ENCODE data around the gene ANK2. TPM values are rescaled to one million over a fixed set of nuclear protein-coding genes. Genes with fewer than 3 reads are reported as not detected.

ANK2 gene
- total RNA-seq, 1 donor = under 0.01 TPM

DNA sequence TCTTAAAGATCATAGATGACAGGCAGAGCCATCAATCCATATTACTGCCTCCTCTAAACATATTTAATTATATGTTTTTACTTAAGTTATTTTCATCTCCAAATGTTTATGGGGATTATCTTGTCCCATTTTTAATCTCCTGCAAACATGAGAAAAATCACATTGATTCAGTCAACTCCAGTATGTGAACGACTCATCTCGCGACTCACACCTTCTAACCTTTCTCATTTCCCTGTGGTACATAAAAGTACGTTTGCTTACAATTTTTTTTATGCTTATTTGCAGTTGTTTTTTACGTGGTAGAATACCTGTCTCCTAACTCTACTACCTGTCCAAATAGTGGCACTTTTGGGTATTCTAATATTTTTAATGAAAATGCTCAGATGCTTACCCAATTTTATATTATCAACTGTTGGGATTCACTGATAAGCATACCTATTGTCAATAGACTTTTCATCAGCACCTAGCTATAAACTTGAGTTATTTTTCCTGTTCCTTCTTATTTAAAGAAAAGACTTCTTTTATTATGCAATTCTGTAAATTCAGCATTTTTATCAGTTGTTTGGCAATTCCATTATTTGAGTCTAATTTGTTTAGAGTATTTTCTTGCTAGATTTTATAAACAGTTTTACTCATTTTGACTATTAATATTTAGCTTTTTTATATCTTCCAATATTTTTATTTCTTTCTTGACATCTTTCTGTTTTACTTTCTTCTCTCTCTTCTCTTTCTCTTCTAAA lies 276.6 kb downstream of the ANK2 start:
- DNase-seq (ENCODE audit: low read depth in 2 of 3, low spot score in 2 of 3) = no peak

DNA sequence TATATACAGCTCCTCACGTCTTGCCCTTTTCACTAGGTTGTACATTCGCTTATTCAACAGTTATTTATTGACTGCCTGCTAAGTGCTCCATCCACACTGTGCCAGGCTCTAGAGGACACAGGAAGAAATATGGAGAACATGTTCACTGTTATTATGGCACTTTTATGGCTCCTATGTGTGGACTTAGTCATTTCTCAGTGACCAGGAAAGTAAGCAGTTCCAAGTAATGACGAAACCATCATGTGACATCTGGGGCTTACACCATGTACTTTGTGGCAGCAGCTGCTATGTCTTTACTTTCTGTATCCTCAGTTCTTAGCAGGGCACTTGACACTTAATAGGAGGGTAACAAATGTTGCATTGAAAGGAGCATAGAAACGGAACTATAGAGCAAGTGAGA lies 278.0 kb downstream of the ANK2 start:
- no peak for DNase-seq (ENCODE audit: low read depth in 2 of 3, low spot score in 2 of 3)

GRCh38 chr4:113328514-113328913 lies 279.1 kb downstream of the ANK2 start:
- DNase-seq (ENCODE audit: low read depth in 2 of 3, low spot score in 2 of 3) = no peak

GRCh38 chr4:113330200-113330599 lies 280.7 kb downstream of the ANK2 start:
- DNase-seq (ENCODE audit: low read depth in 2 of 3, low spot score in 2 of 3) = no peak

GRCh38 chr4:113331811-113332210 lies 282.4 kb downstream of the ANK2 start:
- no peak for DNase-seq (ENCODE audit: low read depth in 2 of 3, low spot score in 2 of 3)

DNA sequence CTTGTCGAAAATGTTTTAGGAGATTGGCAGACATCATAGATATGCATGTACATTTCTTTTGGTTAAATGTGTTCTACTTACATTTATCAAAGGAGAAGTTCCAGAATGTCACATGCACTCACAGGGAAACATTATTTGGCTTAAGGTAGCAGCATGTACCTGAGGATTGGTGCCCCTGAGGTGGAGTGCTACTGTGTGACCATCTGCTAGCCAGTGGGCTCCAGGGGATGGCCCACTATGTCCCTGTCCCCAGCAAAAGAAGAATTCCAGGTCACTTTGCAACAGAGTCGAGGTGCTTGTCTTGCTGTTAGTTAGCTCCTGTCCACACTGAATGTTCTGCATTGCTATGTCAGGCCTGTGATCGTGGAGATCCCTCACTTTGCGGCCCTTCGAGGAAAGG lies 283.2 kb downstream of the ANK2 start:
- DNase-seq (ENCODE audit: low read depth in 2 of 3, low spot score in 2 of 3) = no peak

DNA sequence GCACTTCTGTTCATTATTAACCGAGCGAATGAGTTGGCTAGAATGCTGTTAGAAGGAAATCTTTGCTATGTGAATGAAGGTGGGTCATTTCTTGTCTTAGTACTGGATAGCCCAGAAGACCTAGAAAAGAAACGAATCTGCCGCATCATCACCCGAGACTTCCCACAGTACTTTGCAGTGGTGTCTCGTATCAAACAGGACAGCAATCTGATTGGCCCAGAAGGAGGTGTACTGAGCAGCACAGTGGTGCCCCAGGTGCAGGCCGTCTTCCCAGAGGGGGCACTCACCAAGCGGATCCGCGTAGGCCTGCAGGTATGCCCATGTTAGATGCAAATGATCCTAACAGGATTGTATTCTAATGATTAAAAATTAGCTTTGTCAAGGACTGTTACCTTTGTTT lies 286.3 kb downstream of the ANK2 start:
- no peak for DNase-seq (ENCODE audit: low read depth in 2 of 3, low spot score in 2 of 3)

DNA sequence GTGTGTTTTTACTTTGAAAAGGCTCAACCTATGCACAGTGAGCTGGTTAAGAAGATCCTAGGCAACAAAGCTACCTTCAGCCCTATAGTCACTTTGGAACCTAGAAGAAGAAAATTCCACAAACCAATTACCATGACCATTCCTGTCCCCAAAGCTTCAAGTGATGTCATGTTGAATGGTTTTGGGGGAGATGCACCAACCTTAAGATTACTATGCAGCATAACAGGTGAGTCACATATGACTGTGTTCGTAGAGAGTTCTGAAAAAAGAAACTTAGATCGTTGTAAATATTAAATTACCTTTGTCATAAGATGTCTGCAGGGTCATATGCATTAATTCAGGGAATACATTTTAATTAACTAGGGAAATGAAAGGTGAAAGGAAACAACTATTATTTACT lies 287.1 kb downstream of the ANK2 start:
- DNase-seq (ENCODE audit: low read depth in 2 of 3, low spot score in 2 of 3) = no peak

DNA sequence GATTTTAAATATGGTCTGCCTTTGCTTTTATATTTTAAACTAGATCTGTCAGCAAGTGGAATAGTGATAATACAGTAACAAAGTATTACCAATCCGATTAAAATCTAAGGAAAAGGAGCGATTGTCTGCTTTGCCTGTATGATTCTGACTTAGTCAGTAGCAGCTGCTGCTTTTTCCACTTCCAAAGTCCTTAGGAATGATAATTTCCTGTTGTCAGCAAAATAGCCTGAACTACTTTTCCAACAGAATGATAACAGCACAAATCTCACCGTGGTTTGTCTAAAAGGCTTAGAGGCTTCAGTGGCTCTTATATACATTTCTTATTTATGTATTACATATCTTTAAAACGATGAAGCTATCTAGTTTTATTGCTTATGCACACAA lies 290.0 kb downstream of the ANK2 start:
- DNase-seq (ENCODE audit: low read depth in 2 of 3, low spot score in 2 of 3) = no peak

GRCh38 chr4:113344100-113344499 lies 294.6 kb downstream of the ANK2 start:
- DNase-seq (ENCODE audit: low read depth in 2 of 3, low spot score in 2 of 3) = no peak

DNA sequence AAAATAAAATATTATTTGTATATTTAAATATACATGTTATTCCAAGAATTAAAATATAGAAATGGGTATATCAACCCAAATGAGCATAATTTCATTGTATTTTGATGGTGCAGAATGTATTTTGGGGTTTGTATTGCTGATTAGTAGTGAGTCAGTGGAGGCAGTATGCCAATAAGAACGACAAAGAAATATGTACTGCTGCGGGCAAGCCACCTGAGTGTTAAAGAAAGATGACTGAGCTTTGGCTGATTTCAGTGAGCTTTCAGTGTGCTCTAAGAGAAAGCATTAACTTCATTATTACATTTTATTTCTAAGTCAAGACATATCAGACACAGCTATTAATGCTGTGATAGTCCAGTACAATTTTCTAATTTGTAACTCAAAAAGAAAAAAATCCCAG lies 297.8 kb downstream of the ANK2 start:
- DNase-seq (ENCODE audit: low read depth in 2 of 3, low spot score in 2 of 3) = no peak

- DNase-seq (ENCODE audit: low read depth in 2 of 3, low spot score in 2 of 3) = peak in 2 of 3 donors; percentile 61 to 78
These were observed 300.0 kb downstream of the ANK2 start for GRCh38 chr4:113349430-113349829.

GRCh38 chr4:113350576-113350975 lies 301.1 kb downstream of the ANK2 start:
- DNase-seq (ENCODE audit: low read depth in 2 of 3, low spot score in 2 of 3) = no peak

- DNase-seq (ENCODE audit: low read depth in 2 of 3, low spot score in 2 of 3) = peak; percentile 6 to 94 (median 89)
These were observed 306.3 kb downstream of the ANK2 start for GRCh38 chr4:113355550-113356371.

DNA sequence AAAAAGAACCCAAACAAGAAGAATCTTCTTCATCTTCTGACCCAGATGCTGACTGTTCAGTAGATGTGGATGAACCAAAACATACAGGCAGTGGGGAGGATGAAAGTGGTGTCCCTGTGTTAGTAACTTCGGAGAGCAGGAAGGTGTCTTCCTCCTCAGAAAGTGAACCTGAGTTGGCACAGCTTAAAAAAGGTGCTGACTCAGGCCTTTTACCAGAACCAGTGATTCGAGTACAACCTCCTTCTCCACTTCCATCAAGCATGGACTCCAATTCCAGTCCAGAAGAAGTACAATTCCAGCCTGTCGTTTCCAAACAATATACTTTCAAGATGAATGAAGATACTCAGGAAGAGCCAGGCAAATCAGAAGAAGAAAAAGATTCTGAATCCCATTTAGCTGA lies 307.0 kb downstream of the ANK2 start:
- no peak for DNase-seq (ENCODE audit: low read depth in 2 of 3, low spot score in 2 of 3)

DNA sequence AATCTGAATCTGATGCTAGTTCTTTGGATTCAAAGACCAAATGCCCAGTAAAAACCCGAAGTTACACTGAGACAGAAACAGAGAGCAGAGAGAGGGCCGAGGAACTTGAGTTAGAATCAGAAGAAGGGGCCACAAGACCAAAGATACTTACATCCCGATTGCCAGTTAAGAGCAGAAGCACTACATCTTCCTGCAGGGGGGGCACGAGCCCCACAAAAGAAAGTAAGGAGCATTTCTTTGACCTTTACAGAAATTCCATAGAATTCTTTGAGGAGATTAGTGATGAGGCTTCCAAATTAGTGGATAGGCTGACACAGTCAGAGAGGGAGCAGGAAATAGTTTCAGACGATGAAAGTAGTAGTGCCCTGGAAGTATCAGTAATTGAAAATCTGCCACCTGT lies 309.3 kb downstream of the ANK2 start:
- DNase-seq (ENCODE audit: low read depth in 2 of 3, low spot score in 2 of 3) = no peak

- peak in 1 of 3 donors; percentile 22 for DNase-seq (ENCODE audit: low read depth in 2 of 3, low spot score in 2 of 3)
These were observed 315.9 kb downstream of the ANK2 start for GRCh38 chr4:113365377-113365776.

GRCh38 chr4:113368056-113368455 lies 318.6 kb downstream of the ANK2 start:
- DNase-seq (ENCODE audit: low read depth in 2 of 3, low spot score in 2 of 3) = no peak

GRCh38 chr4:113371111-113371510 lies 321.7 kb downstream of the ANK2 start:
- DNase-seq (ENCODE audit: low read depth in 2 of 3, low spot score in 2 of 3) = no peak

GRCh38 chr4:113375964-113376666 lies 326.7 kb downstream of the ANK2 start:
- no peak for DNase-seq (ENCODE audit: low read depth in 2 of 3, low spot score in 2 of 3)

- DNase-seq (ENCODE audit: low read depth in 2 of 3, low spot score in 2 of 3) = no peak
These were observed 329.4 kb downstream of the ANK2 start for GRCh38 chr4:113378836-113379235.

- DNase-seq (ENCODE audit: low read depth in 2 of 3, low spot score in 2 of 3) = no peak
These were observed 333.3 kb downstream of the ANK2 start for GRCh38 chr4:113382704-113383103.
